Sigmoid colon (tissue), 4 donors: Measurements from ENCODE around the gene LAGE3.

ENCODE experiments used
- CTCF ChIP-seq, 4 experiments: fragments of 450-650 bp in 3 of 4; fragments of 200-600 bp in 1 of 4; IDR thresholded peaks; one replicate each; pipeline ENCODE4 v1.5.1; 2016 to 2019; ENCODE audit warnings: antibody characterized with exemption in 4 of 4, mild to moderate bottlenecking in 3 of 4, moderate library complexity in 2 of 4
- EP300 ChIP-seq, 4 donors: sonication (generic); formaldehyde crosslinking; IDR thresholded peaks; one replicate each; pipeline ENCODE4 v1.6.1; 2017; ENCODE audit warnings: antibody characterized with exemption in 4 of 4
- POLR2A ChIP-seq, 2 donors: fragments of 450-650 bp; IDR thresholded peaks; one replicate each; pipeline ENCODE4 v1.6.1; 2016; ENCODE audit warnings: antibody characterized with exemption in 2 of 2, mild to moderate bottlenecking in 2 of 2, moderate library complexity in 2 of 2
- POLR2AphosphoS5 ChIP-seq, 4 donors: sonication (generic); formaldehyde crosslinking; IDR thresholded peaks; one replicate each; pipeline ENCODE4 v1.6.1; 2017; ENCODE audit warnings: antibody characterized with exemption in 4 of 4

GRCh38 chrX:154460326-154460725 is 18.8 kb downstream of the LAGE3 start:
- TF ChIP-seq POLR2A (IDR thresholded peaks at IDR 0.05) (no peak), CTCF (IDR thresholded peaks at IDR 0.05) (no peak), EP300 (IDR thresholded peaks at IDR 0.05) (no peak), POLR2AphosphoS5 (IDR thresholded peaks at IDR 0.05) (no peak)
